LoVo (cell line): ENCODE measurements around the gene PRDM12.
"Not testable (repeated sequence)": the region's sequence is repeated elsewhere in the genome, so short reads cannot be mapped to it uniquely, and the experiment has no call there.

Experiments used
- DNase-seq: peaks from one replicate; pipeline ENCODE4 v3.0.0-alpha.2; 2016; ENCODE audit warnings: low spot score

Gene PRDM12

DNA sequence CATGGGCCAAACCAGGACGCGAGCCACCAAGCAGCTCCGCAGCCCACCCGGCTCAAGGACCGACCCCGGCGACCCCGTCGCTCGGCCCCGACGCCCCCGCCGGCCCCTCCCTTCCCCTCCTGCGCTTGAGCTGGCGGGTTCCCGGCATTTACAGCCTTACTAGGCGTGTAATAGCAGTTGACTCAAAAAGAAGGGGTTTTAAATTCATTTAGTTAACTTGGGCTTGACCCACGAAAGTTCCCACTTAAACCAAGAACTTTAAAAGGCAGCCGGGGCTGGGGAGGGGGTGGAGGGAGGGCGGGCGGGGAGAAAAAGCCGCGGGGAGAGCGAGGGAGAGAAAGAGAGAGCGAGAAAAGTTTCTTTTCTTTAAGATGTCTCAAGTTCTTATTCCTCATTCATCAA, 636 bp downstream of the PRDM12 start:
- DNase-seq = no peak

DNA sequence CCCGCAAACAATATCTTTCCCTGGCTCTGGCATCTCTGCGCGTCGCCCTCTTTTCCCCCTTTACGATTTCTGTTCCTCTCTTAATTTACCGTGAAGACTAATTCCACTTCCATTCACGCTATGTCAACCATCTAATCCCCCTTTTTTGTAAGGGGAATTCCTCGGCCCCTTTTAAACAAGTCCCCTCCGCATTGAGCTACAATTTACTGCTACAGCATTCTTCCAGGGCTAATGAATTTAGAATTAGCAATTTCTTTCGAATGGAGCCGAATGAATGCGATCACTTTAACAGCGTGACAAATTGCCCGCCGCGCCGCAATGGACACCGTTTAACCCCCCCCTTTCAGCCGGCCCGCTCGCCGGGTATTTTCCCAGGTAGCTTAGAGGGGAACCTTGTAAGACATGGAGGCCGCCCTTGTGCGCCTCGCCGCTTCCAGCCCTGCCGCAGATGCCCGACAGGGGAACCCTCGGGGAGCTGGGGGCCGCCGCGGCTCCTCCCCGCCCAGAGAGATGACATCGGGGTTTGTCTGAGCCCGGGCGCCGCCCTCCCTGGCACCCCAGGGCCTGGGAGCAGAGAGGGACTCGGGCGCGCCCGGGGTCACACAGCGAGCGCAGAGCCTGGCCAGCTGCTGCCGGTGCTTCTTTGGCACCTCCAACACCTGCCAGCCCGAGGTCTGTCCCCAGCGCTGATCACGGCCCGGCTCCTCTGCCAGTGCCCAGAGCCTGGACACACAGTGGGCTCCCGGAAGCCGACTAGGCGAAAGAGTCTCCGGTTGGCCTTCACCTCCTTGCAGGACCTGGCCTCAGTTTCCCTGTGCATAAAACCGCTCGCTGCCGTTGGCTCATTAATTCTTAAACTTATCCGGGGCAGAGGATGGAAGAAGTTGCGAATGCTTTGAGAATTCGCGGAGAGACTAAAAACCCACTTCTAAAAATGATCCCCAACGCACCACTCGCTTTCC, 1.3 kb downstream of the PRDM12 start:
- DNase-seq = no peak

DNA sequence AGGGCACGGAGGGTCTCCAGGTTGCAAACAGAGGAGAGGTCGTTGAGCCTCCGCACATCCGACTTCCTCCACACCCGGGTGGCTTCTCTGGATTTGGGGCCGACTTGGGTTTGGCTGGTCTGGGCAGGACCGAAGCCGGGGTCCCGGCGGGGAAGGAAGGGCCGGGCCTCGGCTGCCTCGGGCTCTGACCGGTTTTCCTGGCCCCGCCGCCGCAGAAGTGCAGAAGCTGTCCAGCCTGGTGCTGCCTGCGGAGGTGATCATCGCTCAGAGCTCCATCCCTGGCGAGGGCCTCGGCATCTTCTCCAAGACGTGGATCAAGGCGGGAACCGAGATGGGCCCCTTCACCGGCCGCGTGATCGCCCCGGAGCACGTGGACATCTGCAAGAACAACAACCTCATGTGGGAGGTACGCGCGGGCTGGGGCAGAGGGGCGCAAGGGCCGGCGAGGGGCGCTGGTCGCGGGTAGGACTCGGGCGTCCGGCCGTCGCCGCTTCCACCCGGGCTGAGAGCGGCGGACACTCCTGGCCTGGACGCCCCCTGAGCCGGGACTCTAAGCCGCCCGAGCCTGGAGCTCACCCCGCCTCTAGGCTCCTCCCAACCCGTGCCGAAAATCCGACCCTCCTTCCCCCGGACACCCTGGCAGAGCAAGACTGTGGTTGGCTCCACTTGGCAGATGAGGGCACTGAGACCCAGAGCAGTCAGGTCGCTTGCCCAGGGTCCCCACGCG, 2.2 kb downstream of the PRDM12 start:
- no peak for DNase-seq

DNA sequence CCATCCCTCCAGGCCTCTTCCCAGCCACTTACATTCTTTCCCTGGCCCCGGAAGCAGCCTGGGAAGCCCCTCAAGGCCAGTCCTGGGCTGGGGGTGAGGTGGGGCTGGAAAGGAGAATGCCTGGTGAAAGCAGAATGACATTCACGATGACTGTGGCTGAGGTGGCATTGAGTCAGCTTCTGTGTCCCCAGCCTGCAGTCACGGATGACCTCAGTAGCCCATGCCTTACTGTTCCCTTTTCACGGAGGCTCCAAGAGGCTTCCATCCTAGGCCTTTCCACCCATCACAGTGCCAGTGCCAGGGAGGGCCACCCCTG, 2.7 kb downstream of the PRDM12 start:
- DNase-seq = no peak

- no peak for DNase-seq
These were observed 3.8 kb downstream of the PRDM12 start for GRCh38 chr9:130668196-130668595.

- DNase-seq = no peak
These were observed 4.3 kb downstream of the PRDM12 start for GRCh38 chr9:130668659-130669058.

DNA sequence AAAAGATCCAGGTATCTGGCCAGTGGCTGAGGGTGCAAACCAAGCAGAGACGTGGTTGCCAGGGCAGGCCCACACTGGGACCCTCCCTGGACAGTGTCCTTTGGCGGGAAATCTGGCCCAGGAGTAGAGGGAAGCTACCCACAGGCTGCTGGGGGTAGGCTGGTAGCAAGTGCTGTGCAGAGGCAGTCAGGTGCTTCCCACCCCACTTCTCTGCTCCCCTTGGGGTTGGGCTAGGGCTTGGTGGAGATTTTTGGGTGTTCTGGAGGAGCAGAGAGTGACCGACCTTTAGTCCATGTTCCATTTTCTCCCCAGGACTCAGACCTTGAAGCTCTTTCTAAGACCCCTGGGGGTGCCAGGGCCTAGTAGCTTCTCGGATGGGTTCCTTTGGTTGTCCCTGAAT, 5.6 kb downstream of the PRDM12 start:
- no peak for DNase-seq

DNA sequence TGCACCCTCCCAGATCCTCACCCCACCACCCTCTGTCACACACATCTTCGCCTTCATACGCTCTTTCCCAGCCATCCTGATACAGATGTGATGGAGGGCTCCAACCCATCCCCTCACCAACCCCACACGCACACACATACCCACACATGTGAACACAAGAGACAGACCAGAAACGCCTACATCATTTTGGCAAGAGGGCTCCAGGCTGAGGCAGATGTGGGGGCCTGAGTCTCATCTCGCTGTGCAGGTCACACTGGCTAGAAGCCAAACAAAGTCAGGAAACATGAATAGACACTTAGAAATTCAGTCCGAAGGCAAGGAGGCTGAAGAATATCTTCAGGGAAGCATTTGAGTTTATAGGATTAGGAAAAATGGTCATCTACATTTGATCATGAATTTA, 6.2 kb downstream of the PRDM12 start:
- no peak for DNase-seq

DNA sequence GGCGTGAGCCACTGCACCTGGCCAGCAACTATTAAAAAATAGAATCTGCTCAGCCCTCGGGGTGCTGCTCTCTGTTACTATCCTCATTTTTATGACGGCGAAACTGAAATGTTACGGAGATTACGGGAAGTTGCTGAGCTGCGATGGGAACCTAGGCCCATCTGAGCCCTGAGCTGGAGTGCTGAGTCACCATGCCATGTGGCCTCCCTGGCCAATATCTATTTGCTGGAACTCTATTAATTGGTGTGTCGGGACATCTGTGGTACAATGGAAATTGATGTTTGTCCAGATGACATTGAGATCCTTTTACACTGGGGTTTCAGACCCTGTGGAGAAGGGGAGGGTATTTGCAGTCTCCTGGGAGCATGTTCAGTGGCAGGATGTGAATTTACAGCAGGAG, 8.1 kb downstream of the PRDM12 start:
- DNase-seq = no peak

GRCh38 chr9:130672933-130673615, 8.7 kb downstream of the PRDM12 start:
- DNase-seq = no peak

- no peak for DNase-seq
These were observed 11.0 kb downstream of the PRDM12 start for GRCh38 chr9:130675396-130675795.

DNA sequence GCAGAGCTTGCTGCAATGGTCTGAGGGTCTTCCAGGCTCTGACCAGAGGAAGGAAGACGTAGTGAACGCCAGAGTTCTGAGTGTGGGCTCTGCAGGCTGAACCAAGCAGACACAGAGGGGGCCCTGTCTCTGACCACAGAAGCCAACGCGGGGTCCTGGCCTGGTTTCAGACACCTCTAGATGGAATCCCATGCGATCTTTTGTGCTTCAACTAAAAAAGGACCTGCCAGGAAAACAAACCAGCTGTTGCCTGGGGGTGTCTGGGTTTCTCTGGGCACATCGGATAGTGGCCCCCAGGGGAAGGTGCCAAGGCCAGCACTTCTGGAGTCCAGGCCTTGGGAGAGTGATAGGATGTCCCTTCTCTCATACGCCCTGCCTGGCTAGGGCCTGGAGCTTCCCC, 12.9 kb downstream of the PRDM12 start:
- DNase-seq = no peak

DNA sequence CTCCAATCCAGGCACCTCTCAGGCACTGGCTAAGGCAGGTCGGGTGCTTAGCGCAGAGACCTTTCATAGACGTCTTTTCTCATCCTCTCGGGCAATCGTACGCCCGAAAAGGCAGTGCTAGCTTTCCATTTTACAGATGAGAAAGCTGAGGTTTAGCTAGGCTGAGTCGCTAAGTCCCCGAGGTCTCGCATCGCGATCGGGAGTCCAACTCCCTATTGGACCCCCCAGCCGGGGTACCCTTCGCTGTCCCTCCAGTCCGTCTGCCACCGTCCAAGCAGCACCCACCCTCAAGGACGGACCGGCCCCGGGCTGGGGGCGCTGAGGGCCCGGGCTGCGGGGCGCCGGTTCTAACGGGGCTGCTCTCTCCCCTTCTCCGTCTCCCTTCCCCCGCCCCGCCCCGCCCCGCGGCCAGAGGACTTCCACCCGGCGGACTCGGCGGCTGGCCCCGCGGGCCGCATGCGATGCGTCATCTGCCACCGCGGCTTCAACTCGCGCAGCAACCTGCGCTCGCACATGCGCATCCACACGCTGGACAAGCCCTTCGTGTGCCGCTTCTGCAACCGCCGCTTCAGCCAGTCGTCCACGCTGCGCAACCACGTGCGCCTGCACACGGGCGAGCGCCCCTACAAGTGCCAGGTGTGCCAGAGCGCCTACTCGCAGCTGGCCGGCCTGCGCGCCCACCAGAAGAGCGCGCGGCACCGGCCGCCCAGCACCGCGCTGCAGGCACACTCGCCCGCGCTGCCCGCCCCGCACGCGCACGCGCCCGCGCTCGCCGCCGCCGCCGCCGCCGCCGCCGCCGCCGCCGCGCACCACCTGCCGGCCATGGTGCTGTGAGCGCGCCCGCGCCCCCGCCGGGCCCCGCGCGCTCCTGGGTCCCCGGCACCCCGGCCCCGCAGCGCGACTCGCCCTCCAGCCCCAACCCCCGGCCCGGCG, 16.7 kb downstream of the PRDM12 start:
- peak; percentile 94 for DNase-seq

DNA sequence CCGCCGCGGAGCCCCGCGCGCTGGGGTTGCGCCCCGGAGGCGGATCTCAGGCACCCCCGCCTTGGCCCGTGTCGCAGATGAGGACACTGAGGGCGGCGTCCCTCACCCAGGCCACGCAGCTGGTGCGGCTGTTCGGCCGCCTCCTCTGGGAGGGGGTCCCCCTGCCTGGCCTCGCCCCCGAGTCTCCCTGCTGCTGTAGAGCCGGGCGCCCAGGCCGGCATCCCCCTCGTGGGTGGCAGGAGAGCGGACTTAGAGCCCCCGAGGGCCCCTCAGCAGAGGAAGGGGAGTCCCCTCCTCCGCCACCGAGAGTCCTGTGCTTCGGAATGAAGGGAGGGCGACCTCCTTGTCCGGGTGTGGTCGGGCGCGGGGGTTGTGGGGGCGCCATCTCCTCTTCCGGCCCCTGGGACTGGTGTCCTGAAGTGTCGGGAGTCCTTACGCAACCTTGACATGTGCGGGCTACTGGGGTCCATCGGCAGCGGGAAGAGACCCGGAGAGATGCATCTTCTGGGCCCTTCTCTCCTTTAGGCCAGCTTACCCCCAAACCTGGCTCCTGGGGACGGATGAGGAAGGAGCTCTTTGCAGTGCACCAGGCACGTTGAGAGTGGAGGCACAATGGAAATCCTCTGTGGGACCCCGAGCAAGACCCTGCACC, 17.5 kb downstream of the PRDM12 start:
- peak; percentile 14 for DNase-seq

- DNase-seq = peak; percentile 92
These were observed 18.2 kb downstream of the PRDM12 start for GRCh38 chr9:130682421-130683121.

- no peak for DNase-seq
These were observed 20.7 kb downstream of the PRDM12 start for GRCh38 chr9:130685104-130685503.

DNA sequence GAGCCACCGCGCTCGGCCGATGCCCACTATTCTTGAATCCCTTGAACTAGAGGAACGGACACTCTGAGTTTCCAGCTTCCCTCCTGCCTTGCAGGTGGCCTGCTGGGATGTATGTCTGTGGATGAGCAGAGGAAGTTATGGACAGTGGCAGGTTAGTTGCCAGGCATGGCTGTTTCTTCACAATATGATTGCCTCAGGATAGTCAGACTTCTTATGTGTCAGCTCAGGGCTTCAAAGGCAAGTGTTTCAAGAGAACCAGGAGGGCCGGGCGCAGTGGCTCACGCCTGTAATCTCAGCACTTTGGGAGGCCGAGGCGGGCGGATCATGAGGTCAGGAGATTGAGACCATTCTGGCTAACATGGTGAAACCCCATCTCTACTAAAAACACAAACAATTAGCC, 21.6 kb downstream of the PRDM12 start:
- not testable (repeated sequence) for DNase-seq

DNA sequence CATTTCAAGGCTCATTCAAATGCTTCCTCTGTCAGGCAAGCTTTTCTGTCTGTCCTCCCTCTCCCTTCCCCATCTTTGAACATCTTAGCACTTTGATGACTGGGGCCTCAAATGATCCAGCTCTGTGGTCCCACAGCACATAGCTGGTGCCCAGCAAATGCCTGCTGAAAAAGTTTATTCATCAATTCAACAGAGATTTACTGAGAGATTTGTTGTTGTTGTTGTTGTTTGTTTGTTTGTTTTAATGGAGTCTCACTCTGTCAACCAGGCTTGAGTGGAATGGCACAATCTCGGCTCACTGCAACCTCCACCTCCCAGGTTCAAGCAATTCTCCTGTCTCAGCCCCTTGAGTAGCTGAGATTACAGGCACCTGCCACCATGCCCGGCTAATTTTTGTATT, 23.2 kb downstream of the PRDM12 start:
- DNase-seq = no peak

- no peak for DNase-seq
These were observed 23.7 kb downstream of the PRDM12 start for GRCh38 chr9:130688072-130688471.

DNA sequence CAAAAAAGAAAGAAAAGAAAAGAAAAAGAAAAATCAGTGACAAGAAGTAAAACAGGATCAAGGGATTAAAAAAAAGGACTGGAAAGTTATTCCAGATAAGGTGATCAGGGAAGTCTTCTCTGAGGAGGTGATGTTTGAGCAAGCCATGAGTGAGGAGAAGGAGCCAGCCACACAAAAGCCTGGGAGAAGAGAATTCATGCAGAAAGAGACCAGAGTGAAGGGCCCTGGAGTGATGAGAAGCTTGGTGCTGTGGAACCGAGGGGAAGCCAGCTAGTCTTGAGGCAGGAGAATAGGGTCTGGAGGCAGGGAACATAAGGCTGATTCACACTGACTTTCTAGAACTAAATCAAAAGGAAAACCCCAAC, 25.2 kb downstream of the PRDM12 start:
- DNase-seq = no peak
